K562 (cell line): ENCODE measurements around the gene PPM1H. TPM values are rescaled to one million over a fixed set of nuclear protein-coding genes. Genes with fewer than 3 reads are reported as not detected.
A peak's percentile ranks its signal among the peaks of the same experiment; 100 is the strongest.

Source experiments
- CHD7 ChIP-seq: fragments of 200-600 bp; sonication (generic); IDR thresholded peaks from one replicate; pipeline ENCODE4 v1.6.1; 2012; ENCODE audit warnings: mild to moderate bottlenecking, low read depth, low read length, inconsistent platforms
- FOXJ2 ChIP-seq: fragments of 200-800 bp; sonication (Bioruptor generic); IDR thresholded peaks from 2 replicates; pipeline ENCODE4 v1.6.1; 2016; ENCODE audit warnings: missing genetic modification characterization, missing compliant biosample characterization
- FUS ChIP-seq: fragments of 200-400 bp; formaldehyde crosslinking; optimal IDR thresholded peaks from 2 replicates; pipeline ENCODE3; 2017; ENCODE audit warnings: low read depth, low read length
- KAT8 ChIP-seq: fragments of 450-650 bp; IDR thresholded peaks from 2 replicates; pipeline ENCODE4 v1.6.1; 2016; ENCODE audit warnings: low read depth, mild to moderate bottlenecking
- MAFK ChIP-seq: IDR thresholded peaks from 2 replicates; pipeline ENCODE4 v1.6.1; 2011; ENCODE audit warnings: low read length, improper control_type of control experiment
- MEIS2 ChIP-seq: fragments of 450-650 bp; IDR thresholded peaks from 2 replicates; pipeline ENCODE4 v1.6.1; 2014; ENCODE audit warnings: mild to moderate bottlenecking; ENCODE audit not compliant: partially characterized antibody
- SMARCA4 ChIP-seq: fragments of 450-650 bp; IDR thresholded peaks from 2 replicates; pipeline ENCODE4 v1.6.1; 2016
- ZFP91 ChIP-seq: sonication (generic); formaldehyde crosslinking; IDR thresholded peaks from 2 replicates; pipeline ENCODE4 v1.8.0; 2022; ENCODE audit warnings: mild to moderate bottlenecking, missing genetic modification reagents
- ZNF232 ChIP-seq: sonication (generic); formaldehyde crosslinking; IDR thresholded peaks from 2 replicates; pipeline ENCODE4 v1.8.0; 2022; ENCODE audit warnings: mild to moderate bottlenecking, missing genetic modification reagents
- ZNF398 ChIP-seq: fragments of 250-450 bp; sonication (Bioruptor Pico); IDR thresholded peaks from 2 replicates; pipeline ENCODE4 v1.8.0; 2021; ENCODE audit warnings: moderate library complexity, mild to moderate bottlenecking, inconsistent platforms
- polyA plus RNA-seq, 8 experiments: library from polyadenylated mRNA; depleted of rRNA in 4 of 8; stranded (reverse) in 5 of 8; unstranded in 3 of 8; fragments of >200 nt; fragmentation: Nextera tagmentation in 2 of 8; fragmentation: Illumina TruSeq in 1 of 8; extraction: Ambion mirVana in 2 of 8; extraction: Trizol in 1 of 8; gene quantifications; 2 replicates each; pipeline versions ENCODE4 v1.2.1 to v1.2.3, GENCODE V29; 2011 to 2014; ENCODE audit warnings: inconsistent platforms in 1 of 8, missing spikeins in 1 of 8
- total RNA-seq, 7 experiments: library from RNA; depleted of rRNA in 6 of 7; stranded (reverse); fragments of >200 nt in 6 of 7; fragmentation: Illumina TruSeq in 2 of 7; extraction: Trizol in 2 of 7; gene quantifications; 2 replicates each; pipeline versions ENCODE4 v1.2.1 to v1.2.3, GENCODE V29; 2011 to 2021; ENCODE audit warnings: low replicate concordance in 1 of 7
- TF ChIP-seq, protein P1 (sequence below): fragments of 450-650 bp; IDR thresholded peaks from 2 replicates; pipeline ENCODE4 v1.6.1; 2016; ENCODE audit warnings: antibody characterized with exemption

PPM1H gene
- total and polyA plus RNA-seq, 9 of the 15 experiments (the other 6 are each of a cell fraction or from before 2014, with no cell fraction given), result 5.3 to 29.3 (median 11.3) TPM

DNA sequence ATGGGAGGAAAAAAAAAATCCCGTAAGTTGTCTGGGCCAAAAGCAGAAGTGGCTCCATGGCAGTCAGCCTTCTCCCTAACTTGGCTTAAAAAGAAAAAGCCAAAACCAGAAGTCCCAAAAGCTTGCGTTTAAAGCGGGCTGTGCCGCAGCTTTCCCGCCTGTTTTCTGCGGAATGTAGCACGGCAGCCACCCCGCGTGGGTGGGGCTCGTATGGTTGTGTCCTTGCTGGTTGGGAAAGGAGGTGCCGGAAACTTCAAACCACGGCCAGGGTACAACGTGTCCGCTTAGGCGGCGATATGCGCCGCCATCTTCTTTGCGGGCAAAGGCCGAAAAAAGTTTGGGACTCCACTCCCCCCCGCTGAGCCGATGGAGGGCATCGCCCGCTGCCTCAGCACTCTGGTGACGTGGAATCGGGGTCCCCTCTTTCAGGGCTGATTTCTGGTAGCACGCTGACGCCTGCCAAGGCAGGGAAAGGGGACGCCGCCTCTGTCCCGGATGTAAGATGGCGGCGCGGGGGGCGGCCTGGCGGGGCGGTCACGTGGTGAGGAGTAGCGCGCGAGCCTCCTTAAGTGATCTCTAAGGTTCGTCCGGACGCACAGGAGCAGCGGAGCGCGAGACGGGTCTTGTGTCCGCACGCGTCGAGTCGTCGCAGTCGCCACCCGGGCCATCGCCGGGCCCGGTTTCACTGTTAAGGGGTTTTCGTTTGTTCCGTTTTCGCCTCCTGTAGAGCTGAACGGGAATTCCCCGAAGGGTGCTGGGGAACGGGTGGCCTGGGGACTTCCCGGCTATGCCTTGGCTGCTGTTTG lies 332.5 kb downstream of the PPM1H start (continued):
- no peak for TF ChIP-seq CHD7
- TF ChIP-seq MAFK, result 0 out of 2 replicates have a peak, but pooled peaks have one; percentile 6
- peak; percentile 34 for TF ChIP-seq MEIS2
- TF ChIP-seq ZNF232 (CRISPR knock-in tag), result peak; percentile 90
- no peak for TF ChIP-seq ZNF398 (CRISPR knock-in tag)
- no peak for TF ChIP-seq FUS
- peak; percentile 77 for TF ChIP-seq FOXJ2 (tag)
- TF ChIP-seq SMARCA4, result 0 out of 2 replicates have a peak, but pooled peaks have one; percentile 29
- TF ChIP-seq, protein P1, sequence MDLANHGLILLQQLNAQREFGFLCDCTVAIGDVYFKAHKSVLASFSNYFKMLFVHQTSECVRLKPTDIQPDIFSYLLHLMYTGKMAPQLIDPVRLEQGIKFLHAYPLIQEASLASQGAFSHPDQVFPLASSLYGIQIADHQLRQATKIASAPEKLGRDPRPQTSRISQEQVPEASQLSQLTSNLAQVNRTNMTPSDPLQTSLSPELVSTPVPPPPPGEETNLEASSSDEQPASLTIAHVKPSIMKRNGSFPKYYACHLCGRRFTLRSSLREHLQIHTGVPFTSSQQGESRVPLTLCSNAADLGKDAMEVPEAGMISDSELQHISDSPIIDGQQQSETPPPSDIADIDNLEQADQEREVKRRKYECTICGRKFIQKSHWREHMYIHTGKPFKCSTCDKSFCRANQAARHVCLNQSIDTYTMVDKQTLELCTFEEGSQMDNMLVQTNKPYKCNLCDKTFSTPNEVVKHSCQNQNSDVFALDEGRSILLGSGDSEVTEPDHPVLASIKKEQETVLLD, result no peak; the same call in 1 of the 2 replicates
- peak; percentile 97 for TF ChIP-seq KAT8
- TF ChIP-seq ZFP91 (CRISPR knock-in tag), result no peak
